ENCODE measurements around the gene TRIM29. TPM values are rescaled to one million over a fixed set of nuclear protein-coding genes. Genes with fewer than 3 reads are reported as not detected.

Gene TRIM29
- total and polyA plus RNA-seq, 2 of the 13 experiments (the other 11 are each of a cell fraction or from before 2014, with no cell fraction given): 0.86 TPM

- TF ChIP-seq ZNF18 (CRISPR knock-in tag; IDR thresholded peaks at IDR 0.05; ENCODE audit: insufficient replicate concordance): no peak
- TF ChIP-seq CENPT (CRISPR knock-in tag; IDR thresholded peaks at IDR 0.05; ENCODE audit: low read depth): no peak
- no peak for TF ChIP-seq ZNF382 (CRISPR knock-in tag; IDR thresholded peaks at IDR 0.05; ENCODE audit: borderline replicate concordance)
- no peak for TF ChIP-seq SIN3A (IDR thresholded peaks at IDR 0.05; ENCODE audit: borderline replicate concordance, low read depth, low read length)
Observed at GRCh38 chr11:120097721-120098385, 40.1 kb downstream of the TRIM29 start (continued).

- no peaks in the 10 kb centered on the region for H3K79me2 ChIP-seq (ENCODE audit: insufficient read depth, low read length)
- H3K4me2 ChIP-seq (ENCODE audit: low read depth, low read length): no peak overlapping the region
- peaks cover 5 to 42% of the 10 kb centered on the region in 2 experiments for H3K27me3 ChIP-seq (ENCODE audit: control insufficient read depth in 1 of 2, insufficient read depth in 2 of 2, low read length in 2 of 2)
- no peak overlapping the region for H3K27ac ChIP-seq (ENCODE audit: extremely low read length, insufficient read depth, low read length)
- peaks cover 16% of the 10 kb centered on the region; the same call in 1 of the 2 replicates for H3K4me1 ChIP-seq (ENCODE audit: insufficient read depth, low read length)
- no TSS peak for BruUV-seq (replicated peaks)
- peak; percentile 45 for ATAC-seq
- intact Hi-C loops (cut with micrococcal nuclease; ENCODE audit: unreplicated experiment) (no loop called here), in situ Hi-C loops (cut with HindIII; ENCODE audit: extremely low pct_ligation_motif_present, low pct_unique_long_range_greater_than_20kb) (no loop called here)
- CTCF ChIA-PET (ENCODE audit: low intra/inter-chr PET ratio, low total read pairs): no interaction called here
- no peaks in the 10 kb centered on the region for H3K36me3 ChIP-seq (replicated peaks in 1 of 2; ENCODE audit: control insufficient read depth in 1 of 2, insufficient read depth in 2 of 2, low read length in 2 of 2)
- WGBS (ENCODE audit: low lambda C conversion rate): 17% methylated on average over 11 of the region's 15 CpGs
- FAIRE-seq: no peak
- H4K20me1 ChIP-seq (ENCODE audit: insufficient read depth, low read length): 0 out of 2 replicates have a peak, but pooled peaks cover 3% of the 10 kb centered on the region
- POLR2A ChIA-PET: no interaction called here
- DNase-seq (ENCODE audit: low spot score): no peak
- TF ChIP-seq RFXAP (CRISPR knock-in tag; IDR thresholded peaks at IDR 0.05; ENCODE audit: borderline replicate concordance) (no peak), MTA1 (CRISPR knock-in tag; IDR thresholded peaks at IDR 0.05; ENCODE audit: borderline replicate concordance) (no peak), FOXK2 (IDR thresholded peaks at IDR 0.05) (no peak), MXD4 (CRISPR knock-in tag; IDR thresholded peaks at IDR 0.05) (no peak), MAFK (conservative IDR thresholded peaks at IDR 0.05 in 1 of 2, IDR thresholded peaks at IDR 0.05 in 1 of 2; ENCODE audit: low read length in 2 of 2) (0 out of 4 replicates have a peak, but pooled peaks of 1 of the 2 experiments have one; percentile 11), HNRNPL (IDR thresholded peaks at IDR 0.05; ENCODE audit: low read depth, low read length) (no peak)
- no peak overlapping the region for H3K4me3 ChIP-seq (replicated peaks in 1 of 3; ENCODE audit: insufficient read depth in 1 of 3, low read depth in 2 of 3, low read length in 3 of 3)
- no peak overlapping the region for H3K9ac ChIP-seq (ENCODE audit: insufficient read depth, low read depth, low read length)
- no peaks in the 10 kb centered on the region for H3K9me3 ChIP-seq (ENCODE audit: low read length)
- no peak overlapping the region for H2AFZ ChIP-seq (ENCODE audit: low read length)
Observed at GRCh38 chr11:120096369-120097191, 41.3 kb downstream of the TRIM29 start.

All from HepG2 (cell line).